ENCODE measurements around the gene COL27A1.

DNA sequence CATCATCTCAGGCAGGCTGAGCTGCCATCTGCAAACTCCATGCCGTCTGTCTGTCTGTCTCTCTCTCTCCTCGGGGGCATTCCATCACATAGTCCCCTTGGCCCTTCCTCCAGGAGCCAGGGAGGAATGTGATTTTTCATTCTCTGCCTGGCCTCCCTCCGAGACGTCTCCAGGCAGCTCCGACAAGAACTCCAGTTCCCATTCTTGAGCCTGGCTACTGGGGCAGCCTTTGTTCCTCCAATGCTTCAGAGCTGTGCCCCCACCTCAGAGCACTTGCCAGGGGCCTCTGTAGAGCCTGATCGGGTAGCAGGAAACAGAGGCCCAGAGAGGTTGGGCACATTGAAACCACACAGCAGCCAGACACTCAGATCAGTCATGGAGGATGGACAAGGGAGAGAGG is 74.0 kb downstream of the COL27A1 start:
- TF ChIP-seq, protein P1, sequence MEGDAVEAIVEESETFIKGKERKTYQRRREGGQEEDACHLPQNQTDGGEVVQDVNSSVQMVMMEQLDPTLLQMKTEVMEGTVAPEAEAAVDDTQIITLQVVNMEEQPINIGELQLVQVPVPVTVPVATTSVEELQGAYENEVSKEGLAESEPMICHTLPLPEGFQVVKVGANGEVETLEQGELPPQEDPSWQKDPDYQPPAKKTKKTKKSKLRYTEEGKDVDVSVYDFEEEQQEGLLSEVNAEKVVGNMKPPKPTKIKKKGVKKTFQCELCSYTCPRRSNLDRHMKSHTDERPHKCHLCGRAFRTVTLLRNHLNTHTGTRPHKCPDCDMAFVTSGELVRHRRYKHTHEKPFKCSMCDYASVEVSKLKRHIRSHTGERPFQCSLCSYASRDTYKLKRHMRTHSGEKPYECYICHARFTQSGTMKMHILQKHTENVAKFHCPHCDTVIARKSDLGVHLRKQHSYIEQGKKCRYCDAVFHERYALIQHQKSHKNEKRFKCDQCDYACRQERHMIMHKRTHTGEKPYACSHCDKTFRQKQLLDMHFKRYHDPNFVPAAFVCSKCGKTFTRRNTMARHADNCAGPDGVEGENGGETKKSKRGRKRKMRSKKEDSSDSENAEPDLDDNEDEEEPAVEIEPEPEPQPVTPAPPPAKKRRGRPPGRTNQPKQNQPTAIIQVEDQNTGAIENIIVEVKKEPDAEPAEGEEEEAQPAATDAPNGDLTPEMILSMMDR (IDR thresholded peaks at IDR 0.05; ENCODE audit: poor library complexity) = no peak
- TF ChIP-seq EZH2phosphoT487 (IDR thresholded peaks at IDR 0.05; ENCODE audit: low read depth, severe bottlenecking, unreplicated experiment) = no peak
